ENCODE results near the gene SNORC. TPM values are rescaled to one million over a fixed set of nuclear protein-coding genes. Genes with fewer than 3 reads are reported as not detected.

SNORC gene
- total RNA-seq, 3 donors from 2014 or later (not counting 1 experiment from before 2014, with no cell fraction given) = 0.47 to 1.0 (median 0.98) TPM

- Histone ChIP-seq H3K4me1 (ENCODE audit: control insufficient read depth, insufficient read depth, low read length) (peaks cover 10% of the 10 kb centered on the region), H3K9me3 (ENCODE audit: control insufficient read depth, insufficient read depth, low read length) (no peaks in the 10 kb centered on the region), H3K27me3 (ENCODE audit: control insufficient read depth, insufficient read depth, low read length) (peaks cover 16% of the 10 kb centered on the region), H3K36me3 (ENCODE audit: control insufficient read depth, insufficient read depth, low read length) (no peaks in the 10 kb centered on the region), H3K4me3 (ENCODE audit: low read length) (no peak overlapping the region), H3K27ac (ENCODE audit: low read length) (no peak overlapping the region)
- TF ChIP-seq, protein P1, sequence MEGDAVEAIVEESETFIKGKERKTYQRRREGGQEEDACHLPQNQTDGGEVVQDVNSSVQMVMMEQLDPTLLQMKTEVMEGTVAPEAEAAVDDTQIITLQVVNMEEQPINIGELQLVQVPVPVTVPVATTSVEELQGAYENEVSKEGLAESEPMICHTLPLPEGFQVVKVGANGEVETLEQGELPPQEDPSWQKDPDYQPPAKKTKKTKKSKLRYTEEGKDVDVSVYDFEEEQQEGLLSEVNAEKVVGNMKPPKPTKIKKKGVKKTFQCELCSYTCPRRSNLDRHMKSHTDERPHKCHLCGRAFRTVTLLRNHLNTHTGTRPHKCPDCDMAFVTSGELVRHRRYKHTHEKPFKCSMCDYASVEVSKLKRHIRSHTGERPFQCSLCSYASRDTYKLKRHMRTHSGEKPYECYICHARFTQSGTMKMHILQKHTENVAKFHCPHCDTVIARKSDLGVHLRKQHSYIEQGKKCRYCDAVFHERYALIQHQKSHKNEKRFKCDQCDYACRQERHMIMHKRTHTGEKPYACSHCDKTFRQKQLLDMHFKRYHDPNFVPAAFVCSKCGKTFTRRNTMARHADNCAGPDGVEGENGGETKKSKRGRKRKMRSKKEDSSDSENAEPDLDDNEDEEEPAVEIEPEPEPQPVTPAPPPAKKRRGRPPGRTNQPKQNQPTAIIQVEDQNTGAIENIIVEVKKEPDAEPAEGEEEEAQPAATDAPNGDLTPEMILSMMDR (IDR thresholded peaks at IDR 0.05) = no peak
- intact Hi-C loops (cut with micrococcal nuclease) = no loop called here
- Mint-ChIP-seq H3K36me3 (no peaks in the 10 kb centered on the region), H3K27ac (no peak overlapping the region), H3K27me3 (ENCODE audit: low read depth in 2 of 2) (peaks cover 40 to 43% of the 10 kb centered on the region in 2 donors), H3K4me1 (peaks cover 0 to 9% of the 10 kb centered on the region in 2 donors), H3K9me3 (no peaks in the 10 kb centered on the region), H3K4me3 (peak overlapping the region; percentile 73)
- ATAC-seq (no peak), DNase-seq (no peak)
- WGBS (ENCODE audit: insufficient coverage) = 4% methylated on average over 76 of the region's 76 CpGs
Measured at GRCh38 chr2:232927032-232927792, 57.1 kb downstream of the SNORC start.

DNA sequence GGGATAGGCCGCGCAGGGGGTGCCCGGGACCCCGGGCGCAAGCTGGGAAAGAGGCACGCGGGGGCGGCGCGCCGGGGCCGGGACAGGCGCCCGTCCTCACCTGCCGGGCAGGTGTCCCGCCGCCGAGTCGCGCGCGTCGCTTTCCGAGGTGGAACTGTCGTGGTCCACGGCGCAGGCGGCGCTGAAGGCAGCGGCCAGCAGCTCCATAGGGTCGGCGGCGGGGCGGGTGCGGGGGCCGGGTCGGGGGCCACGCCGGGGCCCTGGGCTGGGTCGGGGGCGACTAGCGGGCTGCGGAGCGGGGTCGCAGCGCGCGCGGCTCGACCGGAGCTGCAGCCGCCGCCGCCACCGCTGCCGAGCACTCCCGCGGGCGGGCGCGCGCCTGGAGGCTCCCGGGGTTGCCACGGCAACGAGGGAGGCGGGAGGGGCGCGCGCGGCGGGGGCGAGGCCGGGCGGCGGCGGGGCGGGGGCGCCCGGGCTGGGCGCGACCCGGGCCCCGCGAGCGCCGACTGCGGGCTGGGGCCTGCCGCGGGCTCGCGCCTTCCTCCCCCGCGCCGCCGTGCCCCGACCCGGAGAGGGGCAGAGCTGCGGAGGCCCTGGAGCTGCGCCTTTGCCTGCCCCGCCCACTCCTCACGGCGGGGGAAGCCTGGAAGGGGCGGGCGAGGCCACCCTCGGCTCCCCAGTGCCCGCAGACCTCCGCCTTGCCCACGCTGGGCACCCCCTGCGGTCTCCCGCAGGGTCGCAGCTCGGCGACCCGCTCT is 57.9 kb downstream of the SNORC start:
- no peak overlapping the region for H3K27ac ChIP-seq (ENCODE audit: low read length)
- no peak overlapping the region for H3K4me3 ChIP-seq (ENCODE audit: low read length)
- no peaks in the 10 kb centered on the region for H3K9me3 ChIP-seq (ENCODE audit: control insufficient read depth, insufficient read depth, low read length)
- intact Hi-C loops (cut with micrococcal nuclease) = no loop called here
- ATAC-seq (peak in 2 of 3 donors; percentile 29 to 49), DNase-seq (peak in 1 of 2 donors; percentile 22)
- Mint-ChIP-seq H3K36me3 (no peaks in the 10 kb centered on the region), H3K27me3 (ENCODE audit: low read depth in 2 of 2) (peaks cover 40 to 43% of the 10 kb centered on the region in 2 donors), H3K27ac (no peak overlapping the region), H3K9me3 (no peaks in the 10 kb centered on the region), H3K4me3 (peak overlapping the region; percentile 64), H3K4me1 (peaks cover 0 to 9% of the 10 kb centered on the region in 2 donors)
- TF ChIP-seq, protein P1 (IDR thresholded peaks at IDR 0.05) = no peak
- peaks cover 10% of the 10 kb centered on the region for H3K4me1 ChIP-seq (ENCODE audit: control insufficient read depth, insufficient read depth, low read length)
- H3K36me3 ChIP-seq (ENCODE audit: control insufficient read depth, insufficient read depth, low read length) = no peaks in the 10 kb centered on the region
- H3K27me3 ChIP-seq (ENCODE audit: control insufficient read depth, insufficient read depth, low read length) = peaks cover 16% of the 10 kb centered on the region
- 1% methylated on average over 114 of the region's 114 CpGs for WGBS (ENCODE audit: insufficient coverage)

Other genes with a start within 250 kb of the SNORC start
- under 1 TPM in 1 of 3 donors, not detected in 2; 0.58 TPM for gene EFHD1, start 236.7 kb upstream of the SNORC start, total RNA-seq
- gene GIGYF2, start 172.9 kb upstream of the SNORC start, total RNA-seq = 10 to 100 TPM; 73.6 to 85.3 (median 80.1) TPM
- not detected for gene KCNJ13, start 93.7 kb upstream of the SNORC start, total RNA-seq
- gene NGEF, start 143.0 kb downstream of the SNORC start, total RNA-seq = not detected
- not detected for gene NEU2, start 162.4 kb downstream of the SNORC start, total RNA-seq
- gene INPP5D, start 190.1 kb downstream of the SNORC start, total RNA-seq = 100 to 1,000 TPM; 385 to 498 (median 497) TPM

All from natural killer cell (primary cell).